GM13977 (cell line): Measurements from ENCODE around the gene OGA.
A peak's percentile ranks its signal among the peaks of the same experiment; 100 is the strongest.

Experiments used
- DNase-seq: peaks from one replicate; pipeline ENCODE4 v3.0.0; 2012; ENCODE audit warnings: low spot score
- CTCF ChIP-seq: IDR thresholded peaks from 2 replicates; pipeline ENCODE4 v1.5.1; 2012; ENCODE audit warnings: mild to moderate bottlenecking, control low read depth; ENCODE audit not compliant: insufficient read depth; ENCODE audit errors: extremely low read depth, missing control alignments
- in situ Hi-C: fragments of 300-500 bp; cut with MboI; formaldehyde crosslinking; loops from one replicate; pipeline ENCODE4 v1.12.0; 2022; ENCODE audit warnings: low sequenced_read_pairs, low pct_unique_long_range_greater_than_20kb, mixed read lengths, inconsistent platforms; ENCODE audit not compliant: unreplicated experiment

OGA gene

GRCh38 chr10:101830322-101831168 lies 12.3 kb upstream of the OGA start:
- TF ChIP-seq CTCF: no peak
- peak; percentile 92 for DNase-seq
- in situ Hi-C loops: no loop called here

- in situ Hi-C loops: no loop called here
- TF ChIP-seq CTCF: no peak
- peak; percentile 94 for DNase-seq
These were observed 11.5 kb upstream of the OGA start for GRCh38 chr10:101829561-101830315.

DNA sequence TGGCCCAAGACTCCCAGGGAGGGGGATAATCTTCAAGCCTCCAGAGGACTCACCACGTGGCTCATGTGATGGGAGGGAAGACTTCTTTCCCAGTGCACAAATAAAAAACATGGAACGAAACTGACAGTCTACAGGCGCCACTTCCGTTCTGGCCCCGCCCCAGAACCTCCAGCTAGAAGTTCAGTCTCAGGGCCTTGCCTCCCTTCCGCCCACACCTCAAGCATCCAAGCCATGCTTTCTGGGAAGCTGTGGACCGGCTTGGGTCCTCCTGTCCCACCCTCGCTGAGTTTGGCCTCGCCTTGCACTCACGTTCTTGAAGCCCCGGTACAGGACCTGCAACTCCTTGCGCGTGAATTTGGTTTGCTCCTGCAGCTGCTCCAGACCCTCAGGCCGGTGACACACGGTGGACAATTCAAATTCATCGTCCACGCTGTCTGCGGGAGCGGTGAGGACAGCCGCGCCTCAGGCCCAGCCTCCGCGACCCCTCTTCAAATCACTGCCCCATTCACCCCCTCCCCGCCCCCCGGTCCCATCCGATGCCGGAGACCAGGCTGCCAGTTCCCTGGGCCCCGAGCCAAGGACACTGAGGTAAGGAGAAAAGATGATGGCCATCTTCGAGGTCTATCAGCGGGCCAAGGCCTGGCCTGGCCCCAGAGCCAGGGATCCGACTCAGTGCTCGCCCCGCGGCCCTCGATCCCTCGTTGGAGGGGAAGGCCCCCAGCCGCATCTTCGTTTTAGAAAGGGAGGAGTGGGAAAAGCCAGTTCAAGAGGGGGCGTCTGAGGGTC lies 10.7 kb upstream of the OGA start:
- no peak for TF ChIP-seq CTCF
- in situ Hi-C loops: no loop called here
- DNase-seq: no peak

DNA sequence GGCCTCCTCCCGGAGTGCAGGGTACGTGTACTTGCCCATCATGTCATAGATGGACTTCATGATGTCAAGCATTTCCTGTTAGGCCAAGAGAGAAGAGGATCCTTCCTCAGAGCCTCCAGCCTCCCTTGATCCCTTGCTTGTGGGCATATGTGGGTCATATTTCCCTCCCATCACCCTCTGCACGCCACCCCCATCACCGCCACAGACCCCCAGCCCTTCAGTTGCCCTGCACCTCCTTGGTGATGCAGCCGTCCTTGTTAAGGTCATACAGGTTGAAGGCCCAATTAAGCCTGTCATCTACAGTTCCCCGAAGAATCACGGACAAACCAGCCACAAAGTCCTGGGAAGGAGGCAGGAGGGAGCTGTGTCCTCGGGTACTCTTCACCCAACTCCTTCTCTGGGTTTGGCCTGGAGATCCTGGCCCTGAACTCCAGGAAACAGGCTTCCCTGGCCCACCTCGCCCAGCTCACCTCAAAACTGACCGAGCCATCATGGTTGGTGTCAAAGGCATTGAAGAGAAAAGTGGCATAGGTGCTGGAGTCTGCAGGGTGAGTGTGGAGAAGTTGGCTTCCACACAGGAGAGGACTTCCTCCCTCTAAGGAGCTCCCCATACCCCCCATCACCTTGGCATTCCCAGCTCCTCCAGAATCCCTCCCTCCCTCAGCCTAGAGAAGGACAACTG lies 9.8 kb upstream of the OGA start:
- in situ Hi-C loops: no loop called here
- no peak for TF ChIP-seq CTCF
- no peak for DNase-seq

- in situ Hi-C loops: no loop called here
- no peak for DNase-seq
- TF ChIP-seq CTCF: no peak
These were observed 8.7 kb upstream of the OGA start for GRCh38 chr10:101826852-101827434.
